HG03457 (cell line): ENCODE data around the gene RTN4RL1.
"Not testable (repeated sequence)": the region's sequence is repeated elsewhere in the genome, so short reads cannot be mapped to it uniquely, and the experiment has no call there.

Experiments used
- ATAC-seq: cut with Tn5 transposase; IDR thresholded peaks from one replicate; pipeline ENCODE4 v1.9.1; 2021; ENCODE audit warnings: moderate number of reproducible peaks; ENCODE audit not compliant: unreplicated experiment

The RTN4RL1 gene

GRCh38 chr17:1899403-1900000 lies 125.6 kb downstream of the RTN4RL1 start:
- ATAC-seq: no peak

DNA sequence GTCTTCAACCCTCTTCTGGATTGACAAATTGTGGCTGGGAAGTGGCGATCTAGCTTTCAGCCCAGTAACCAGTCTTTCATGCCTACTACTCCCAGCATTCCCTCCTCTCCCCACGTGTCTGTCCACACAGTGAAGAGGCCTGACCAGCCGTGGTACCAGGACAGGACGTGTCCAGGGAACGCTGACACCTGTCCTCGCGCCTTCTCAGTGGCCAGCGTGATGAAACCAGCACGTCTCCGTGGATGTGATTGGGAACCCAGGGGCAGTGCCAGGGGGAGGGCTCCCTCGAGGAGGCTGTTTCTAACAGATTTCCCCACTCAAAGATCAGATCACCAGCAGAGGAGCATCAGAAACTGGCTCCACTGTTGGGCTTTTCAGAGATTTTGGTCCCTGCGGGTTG lies 126.3 kb downstream of the RTN4RL1 start:
- no peak for ATAC-seq

DNA sequence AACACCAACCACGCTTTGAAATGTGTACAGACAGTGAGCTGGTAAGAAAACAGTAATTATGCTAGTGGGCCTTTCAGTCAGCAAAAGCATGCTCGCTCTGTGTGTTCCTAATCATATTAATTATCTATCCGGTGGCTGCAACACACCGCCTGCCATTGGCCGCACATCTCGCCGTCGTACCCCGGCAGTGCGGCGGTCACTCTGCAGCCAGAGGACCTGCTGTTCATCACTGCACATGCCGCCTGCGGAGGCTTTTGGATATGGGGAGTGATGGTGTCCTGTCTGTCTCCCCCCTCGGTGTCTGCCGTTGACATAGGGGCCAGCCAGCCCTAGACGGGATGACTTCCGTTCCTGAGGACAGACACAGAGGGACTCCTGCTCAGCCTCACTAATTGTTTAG lies 126.8 kb downstream of the RTN4RL1 start:
- ATAC-seq: no peak

GRCh38 chr17:1897105-1897656 lies 128.0 kb downstream of the RTN4RL1 start:
- no peak for ATAC-seq

GRCh38 chr17:1896243-1897104 lies 128.7 kb downstream of the RTN4RL1 start:
- no peak for ATAC-seq

DNA sequence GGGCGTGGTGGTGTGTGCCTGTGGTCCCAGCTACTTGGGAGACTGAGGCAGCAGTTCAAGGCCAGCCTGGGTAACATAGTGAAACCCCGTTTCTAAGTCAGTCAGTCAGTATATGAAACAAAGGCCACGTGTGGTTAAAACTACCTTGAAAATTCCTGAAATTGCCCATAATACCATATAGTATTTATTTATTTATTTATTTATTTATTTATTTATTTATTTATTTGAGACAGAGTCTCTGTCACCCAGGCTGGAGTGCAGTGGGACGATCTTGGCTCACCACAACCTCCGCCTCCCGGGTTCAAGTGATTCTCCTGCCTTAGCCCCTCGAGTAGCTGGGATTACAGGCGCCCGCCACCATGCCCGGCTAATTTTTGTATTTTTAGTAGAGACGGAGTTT lies 129.7 kb downstream of the RTN4RL1 start:
- ATAC-seq: not testable (repeated sequence)

DNA sequence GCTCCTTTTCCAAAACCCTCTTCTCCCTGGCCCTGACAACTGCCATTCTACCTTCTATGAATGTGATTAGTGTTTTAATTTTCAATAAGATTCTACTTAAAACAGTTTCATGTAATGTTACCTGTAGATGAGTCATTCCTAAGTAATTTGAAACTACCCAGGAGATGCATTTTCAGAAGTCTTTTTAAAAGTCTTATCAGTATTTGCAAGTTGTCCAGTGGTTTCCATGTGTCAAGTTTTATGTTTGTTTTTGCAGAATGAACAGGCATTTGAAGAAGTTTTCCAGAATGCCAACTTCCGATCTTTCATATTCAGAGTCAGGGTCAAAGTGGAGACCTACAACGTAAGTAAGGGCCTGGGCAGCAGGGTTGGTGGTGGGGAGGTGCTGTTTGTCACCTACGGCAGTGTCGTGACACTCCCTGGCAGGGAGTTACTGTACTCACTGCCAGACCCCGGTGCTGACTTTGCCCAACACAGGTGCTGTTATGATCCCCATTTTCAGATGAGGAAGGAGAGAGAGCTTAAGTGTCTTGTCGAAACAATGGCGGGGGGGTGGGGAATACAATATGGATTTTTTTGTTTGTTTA lies 130.3 kb downstream of the RTN4RL1 start:
- ATAC-seq: no peak

DNA sequence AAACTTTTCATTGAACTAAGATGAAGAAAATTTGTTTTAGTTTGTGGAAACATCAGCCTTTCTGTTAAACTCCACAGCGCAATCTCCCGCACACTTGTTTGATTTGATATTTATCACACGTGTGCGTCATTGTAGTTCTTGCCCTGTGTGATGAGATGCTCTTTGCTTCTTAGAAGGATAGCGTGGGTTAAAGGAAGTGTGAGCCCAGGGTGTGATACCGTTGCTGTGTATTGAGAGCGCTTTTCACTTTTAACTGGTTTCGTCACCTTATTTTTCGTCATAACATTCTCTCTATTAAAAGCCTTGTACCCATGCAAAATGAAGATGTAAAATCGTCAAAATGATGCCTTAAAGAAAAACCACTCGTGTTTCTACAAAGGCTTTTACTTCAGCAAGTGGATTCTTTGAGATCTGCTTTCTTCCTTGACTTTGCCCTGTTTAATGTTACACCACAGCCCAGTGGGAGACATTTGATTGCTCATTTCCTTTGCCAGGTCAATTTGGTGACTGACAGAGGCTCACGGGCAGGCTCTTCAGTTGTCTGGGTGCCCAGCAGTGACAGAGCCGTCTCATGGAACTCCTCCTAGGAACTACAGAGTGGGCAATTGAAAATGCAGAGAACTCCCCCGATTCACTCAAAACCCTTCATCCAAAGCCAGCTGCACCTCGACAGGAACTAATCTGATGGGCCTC lies 134.2 kb downstream of the RTN4RL1 start:
- no peak for ATAC-seq

GRCh38 chr17:1888741-1889140 lies 136.4 kb downstream of the RTN4RL1 start:
- no peak for ATAC-seq
